Natural killer cell (primary cell): ENCODE data around the gene OSBPL9. TPM values are rescaled to one million over a fixed set of nuclear protein-coding genes. Genes with fewer than 3 reads are reported as not detected.

ENCODE experiments used
- ATAC-seq, 3 donors: fragments of 150-1000 bp in 2 of 3; fragments of 200-7000 bp in 1 of 3; cut with Tn5 transposase; 1 replicate in 1 of 3; 2 replicates in 2 of 3; pipeline ENCODE4 v1.10.0; 2021; ENCODE audit warnings: mild to moderate bottlenecking in 2 of 3, moderate library complexity in 2 of 3
- DNase-seq, 2 donors: peaks; one replicate each; pipeline versions ENCODE4 v3.0.0 to v3.0.0-alpha.2; 2013 to 2021; ENCODE audit warnings: mixed read lengths in 1 of 2
- H3K27ac ChIP-seq: one replicate; pipeline ENCODE4 v1.5.1; 2013; ENCODE audit warnings: mild to moderate bottlenecking, low read length
- H3K27me3 ChIP-seq: one replicate; pipeline ENCODE4 v1.6.1; 2013; ENCODE audit warnings: low read length; ENCODE audit not compliant: control insufficient read depth, insufficient read depth
- H3K36me3 ChIP-seq: one replicate; pipeline ENCODE4 v1.6.1; 2013; ENCODE audit warnings: low read length; ENCODE audit not compliant: control insufficient read depth, insufficient read depth
- H3K4me1 ChIP-seq: one replicate; pipeline ENCODE4 v1.6.1; 2013; ENCODE audit warnings: low read length; ENCODE audit not compliant: control insufficient read depth, insufficient read depth
- H3K4me3 ChIP-seq: one replicate; pipeline ENCODE4 v1.5.1; 2013; ENCODE audit warnings: low read length
- H3K9me3 ChIP-seq: one replicate; pipeline ENCODE4 v1.6.1; 2013; ENCODE audit warnings: low read length; ENCODE audit not compliant: control insufficient read depth, insufficient read depth
- H3K27ac Mint-ChIP-seq, 2 donors: one replicate each; pipeline ENCODE4 v1.8.0; 2022; ENCODE audit warnings: mild to moderate bottlenecking in 2 of 2, mixed read lengths in 2 of 2, moderate library complexity in 1 of 2
- H3K27me3 Mint-ChIP-seq, 2 donors: one replicate each; pipeline ENCODE4 v1.8.0; 2022; ENCODE audit warnings: low read depth in 2 of 2, mixed read lengths in 2 of 2
- H3K36me3 Mint-ChIP-seq: one replicate; pipeline ENCODE4 v1.8.0; 2022; ENCODE audit warnings: mixed read lengths
- H3K4me1 Mint-ChIP-seq, 2 donors: one replicate each; pipeline ENCODE4 v1.8.0; 2022; ENCODE audit warnings: mixed read lengths in 2 of 2
- H3K4me3 Mint-ChIP-seq: one replicate; pipeline ENCODE4 v1.8.0; 2022; ENCODE audit warnings: mild to moderate bottlenecking, moderate library complexity, mixed read lengths
- H3K9me3 Mint-ChIP-seq, 2 donors: one replicate each; pipeline ENCODE4 v1.8.0; 2022; ENCODE audit warnings: mixed read lengths in 2 of 2
- CTCF ChIP-seq: fragments of 200-600 bp; IDR thresholded peaks from one replicate; pipeline ENCODE4 v1.8.0; 2022; ENCODE audit warnings: antibody characterized with exemption
- WGBS: methylation state at CpG from one replicate; pipeline ENCODE4 v1.1.7; 2013; ENCODE audit warnings: missing lambda C conversion rate; ENCODE audit not compliant: insufficient coverage; 5-methylcytosine and 5-hydroxymethylcytosine counted together
- intact Hi-C: fragments of 100-400 bp; cut with micrococcal nuclease; formaldehyde crosslinking; loops from one replicate; pipeline ENCODE4 v1.14.2; 2022
- total RNA-seq, 4 donors: library from RNA; stranded (reverse); fragments of 120-200 nt in 1 of 4; gene quantifications; one replicate each; pipeline versions ENCODE4 v1.2.3 to v1.2.4, GENCODE V29; 2013 to 2022

OSBPL9 gene
- total RNA-seq, 3 donors from 2014 or later (not counting 1 experiment from before 2014, with no cell fraction given): 53.0 to 72.6 (median 62.0) TPM

GRCh38 chr1:51712590-51712989 lies 95.7 kb downstream of the OSBPL9 start:
- ATAC-seq: no peak

GRCh38 chr1:51714374-51715019 lies 97.6 kb downstream of the OSBPL9 start:
- Histone ChIP-seq H3K27me3 (no peaks in the 10 kb centered on the region), H3K27ac (no peak overlapping the region)
- H3K27me3 Mint-ChIP-seq: no peaks in the 10 kb centered on the region

More at GRCh38 chr1:51712590-51712989, 95.7 kb downstream of the OSBPL9 start:
- DNase-seq: no peak
- no peaks in the 10 kb centered on the region for H3K27me3 Mint-ChIP-seq
- H3K4me1 Mint-ChIP-seq: peaks cover 0 to 4% of the 10 kb centered on the region in 2 donors
- H3K27me3 ChIP-seq: no peaks in the 10 kb centered on the region
- H3K27ac ChIP-seq: no peak overlapping the region
- H3K27ac Mint-ChIP-seq: no peak overlapping the region
- H3K9me3 Mint-ChIP-seq: peaks cover 0 to under 1% of the 10 kb centered on the region in 2 donors
- no peaks in the 10 kb centered on the region for H3K36me3 ChIP-seq
- no peak overlapping the region for H3K4me3 ChIP-seq
- H3K4me3 Mint-ChIP-seq: no peak overlapping the region
- no peak for TF ChIP-seq CTCF
- no peaks in the 10 kb centered on the region for H3K36me3 Mint-ChIP-seq
- H3K9me3 ChIP-seq: no peaks in the 10 kb centered on the region
- 100% methylated on average over 1 of the region's 1 CpG for WGBS
- intact Hi-C loops: no loop called here
- H3K4me1 ChIP-seq: no peaks in the 10 kb centered on the region

GRCh38 chr1:51715369-51715768 lies 98.5 kb downstream of the OSBPL9 start:
- no peaks in the 10 kb centered on the region for H3K9me3 ChIP-seq
- DNase-seq (no peak), ATAC-seq (no peak)
- no peaks in the 10 kb centered on the region for H3K36me3 Mint-ChIP-seq
- H3K9me3 Mint-ChIP-seq: peaks cover 0 to 4% of the 10 kb centered on the region in 2 donors
- H3K4me3 Mint-ChIP-seq: no peak overlapping the region
- no peak overlapping the region for H3K4me3 ChIP-seq
- WGBS: 100% methylated on average over 1 of the region's 4 CpGs
- intact Hi-C loops: no loop called here
- H3K36me3 ChIP-seq: no peaks in the 10 kb centered on the region
- TF ChIP-seq CTCF: no peak
- no peaks in the 10 kb centered on the region for H3K27me3 Mint-ChIP-seq
- H3K27me3 ChIP-seq: no peaks in the 10 kb centered on the region
- no peak overlapping the region for H3K27ac ChIP-seq
- no peak overlapping the region for H3K27ac Mint-ChIP-seq
- no peaks in the 10 kb centered on the region for H3K4me1 ChIP-seq
- H3K4me1 Mint-ChIP-seq: peaks cover 9 to 13% of the 10 kb centered on the region in 2 donors

More at GRCh38 chr1:51714374-51715019, 97.6 kb downstream of the OSBPL9 start:
- peaks cover 0 to 4% of the 10 kb centered on the region in 2 donors for H3K9me3 Mint-ChIP-seq
- no peak overlapping the region for H3K4me3 Mint-ChIP-seq
- 96% methylated on average over 5 of the region's 8 CpGs for WGBS
- no peak for TF ChIP-seq CTCF
- H3K36me3 Mint-ChIP-seq: no peaks in the 10 kb centered on the region
- intact Hi-C loops: no loop called here
- H3K4me1 ChIP-seq: no peaks in the 10 kb centered on the region
- H3K27ac Mint-ChIP-seq: no peak overlapping the region
- DNase-seq: no peak
- H3K9me3 ChIP-seq: no peaks in the 10 kb centered on the region
- H3K4me3 ChIP-seq: no peak overlapping the region
- H3K4me1 Mint-ChIP-seq: peaks cover 9 to 13% of the 10 kb centered on the region in 2 donors
- no peak for ATAC-seq
- no peaks in the 10 kb centered on the region for H3K36me3 ChIP-seq

- Mint-ChIP-seq H3K27ac (no peak overlapping the region), H3K4me1 (peaks cover 9% of the 10 kb centered on the region in 2 donors), H3K9me3 (peaks cover 0 to 4% of the 10 kb centered on the region in 2 donors), H3K36me3 (no peaks in the 10 kb centered on the region), H3K4me3 (no peak overlapping the region), H3K27me3 (no peaks in the 10 kb centered on the region)
- no peak for TF ChIP-seq CTCF
- Histone ChIP-seq H3K4me3 (no peak overlapping the region), H3K27ac (no peak overlapping the region), H3K4me1 (no peaks in the 10 kb centered on the region), H3K27me3 (no peaks in the 10 kb centered on the region), H3K9me3 (no peaks in the 10 kb centered on the region), H3K36me3 (no peaks in the 10 kb centered on the region)
- ATAC-seq: no peak
- intact Hi-C loops: no loop called here
- no peak for DNase-seq
- 100% methylated on average over 1 of the region's 3 CpGs for WGBS
These were observed 99.9 kb downstream of the OSBPL9 start for GRCh38 chr1:51716746-51717145.
